ENCODE results near the gene MED15.

Gene MED15

GRCh38 chr22:20628081-20628939 lies 120.9 kb downstream of the MED15 start:
- no peak overlapping the region for H3K4me3 ChIP-seq (ENCODE audit: low read length)
- no peaks in the 10 kb centered on the region for H3K79me1 ChIP-seq (ENCODE audit: low read length)
- no peaks in the 10 kb centered on the region for H3K4me1 ChIP-seq (ENCODE audit: control insufficient read depth, low read depth, low read length)
- H3K4me2 ChIP-seq (ENCODE audit: low read length): no peak overlapping the region
- H3K4ac ChIP-seq (ENCODE audit: low read depth, low read length): no peak overlapping the region
- H2AK5ac ChIP-seq (ENCODE audit: low read length): no peak overlapping the region
- WGBS (ENCODE audit: extremely low coverage, insufficient coverage, low lambda C conversion rate): no CpG with 5 or more reads among the region's 9 CpGs
- H4K5ac ChIP-seq (ENCODE audit: low read length): no peak overlapping the region
- H3K27ac ChIP-seq (ENCODE audit: low read depth, low read length): no peak overlapping the region
- no peaks in the 10 kb centered on the region for H3K79me2 ChIP-seq (ENCODE audit: control insufficient read depth, insufficient read depth, low read length)
- no peak overlapping the region for H4K8ac ChIP-seq (ENCODE audit: low read depth, low read length)
- no peak for DNase-seq
- H3K18ac ChIP-seq (ENCODE audit: low read length): no peak overlapping the region
- no peak overlapping the region for H3K56ac ChIP-seq (ENCODE audit: low read length)
- no peaks in the 10 kb centered on the region for H3K27me3 ChIP-seq (ENCODE audit: insufficient read depth, low read length, poor library complexity)
- H3K23ac ChIP-seq (ENCODE audit: low read length): no peak overlapping the region
- no peak overlapping the region for H2BK5ac ChIP-seq (ENCODE audit: low read length)
- no peaks in the 10 kb centered on the region for H3K36me3 ChIP-seq (ENCODE audit: control insufficient read depth, insufficient read depth, low read length)
- no peak overlapping the region for H2BK15ac ChIP-seq (replicated peaks; ENCODE audit: low read depth)
- H3K9ac ChIP-seq (ENCODE audit: low read length): no peak overlapping the region
- H2BK120ac ChIP-seq (ENCODE audit: low read depth, low read length): no peak overlapping the region

GRCh38 chr22:20629401-20629800 lies 122.0 kb downstream of the MED15 start:
- H3K27me3 ChIP-seq (ENCODE audit: insufficient read depth, low read length, poor library complexity): no peaks in the 10 kb centered on the region

GRCh38 chr22:20630873-20631617 lies 123.6 kb downstream of the MED15 start:
- no CpG with 5 or more reads among the region's 10 CpGs for WGBS (ENCODE audit: extremely low coverage, insufficient coverage, low lambda C conversion rate)
- no peaks in the 10 kb centered on the region for H3K4me1 ChIP-seq (ENCODE audit: control insufficient read depth, low read depth, low read length)
- no peak for DNase-seq
- H3K23ac ChIP-seq (ENCODE audit: low read length): no peak overlapping the region
- H3K79me1 ChIP-seq (ENCODE audit: low read length): no peaks in the 10 kb centered on the region
- H3K56ac ChIP-seq (ENCODE audit: low read length): no peak overlapping the region
- no peaks in the 10 kb centered on the region for H3K36me3 ChIP-seq (ENCODE audit: control insufficient read depth, insufficient read depth, low read length)
- H2BK120ac ChIP-seq (ENCODE audit: low read depth, low read length): no peak overlapping the region
- H2BK5ac ChIP-seq (ENCODE audit: low read length): no peak overlapping the region
- no peak overlapping the region for H3K4me2 ChIP-seq (ENCODE audit: low read length)
- no peaks in the 10 kb centered on the region for H3K27me3 ChIP-seq (ENCODE audit: insufficient read depth, low read length, poor library complexity)
- no peak overlapping the region for H3K27ac ChIP-seq (ENCODE audit: low read depth, low read length)
- H4K8ac ChIP-seq (ENCODE audit: low read depth, low read length): no peak overlapping the region
- no peak overlapping the region for H3K9ac ChIP-seq (ENCODE audit: low read length)
- H3K4me3 ChIP-seq (ENCODE audit: low read length): no peak overlapping the region
- H4K5ac ChIP-seq (ENCODE audit: low read length): no peak overlapping the region
- no peak overlapping the region for H2BK15ac ChIP-seq (replicated peaks; ENCODE audit: low read depth)
- H3K18ac ChIP-seq (ENCODE audit: low read length): no peak overlapping the region
- no peak overlapping the region for H2AK5ac ChIP-seq (ENCODE audit: low read length)
- H3K79me2 ChIP-seq (ENCODE audit: control insufficient read depth, insufficient read depth, low read length): no peaks in the 10 kb centered on the region
- no peak overlapping the region for H3K4ac ChIP-seq (ENCODE audit: low read depth, low read length)

More at GRCh38 chr22:20629401-20629800, 122.0 kb downstream of the MED15 start:
- H3K9ac ChIP-seq (ENCODE audit: low read length): no peak overlapping the region
- H3K4me3 ChIP-seq (ENCODE audit: low read length): no peak overlapping the region
- no peak for DNase-seq
- H3K56ac ChIP-seq (ENCODE audit: low read length): no peak overlapping the region
- H3K36me3 ChIP-seq (ENCODE audit: control insufficient read depth, insufficient read depth, low read length): no peaks in the 10 kb centered on the region
- no peak overlapping the region for H2BK5ac ChIP-seq (ENCODE audit: low read length)
- H3K4ac ChIP-seq (ENCODE audit: low read depth, low read length): no peak overlapping the region
- WGBS (ENCODE audit: extremely low coverage, insufficient coverage, low lambda C conversion rate): no CpG with 5 or more reads among the region's 3 CpGs
- H4K5ac ChIP-seq (ENCODE audit: low read length): no peak overlapping the region
- no peak overlapping the region for H4K8ac ChIP-seq (ENCODE audit: low read depth, low read length)
- no peaks in the 10 kb centered on the region for H3K79me1 ChIP-seq (ENCODE audit: low read length)
- no peak overlapping the region for H2BK120ac ChIP-seq (ENCODE audit: low read depth, low read length)
- H3K18ac ChIP-seq (ENCODE audit: low read length): no peak overlapping the region
- no peak overlapping the region for H3K27ac ChIP-seq (ENCODE audit: low read depth, low read length)
- no peak overlapping the region for H2BK15ac ChIP-seq (replicated peaks; ENCODE audit: low read depth)
- no peak overlapping the region for H3K4me2 ChIP-seq (ENCODE audit: low read length)
- no peaks in the 10 kb centered on the region for H3K4me1 ChIP-seq (ENCODE audit: control insufficient read depth, low read depth, low read length)
- no peak overlapping the region for H3K23ac ChIP-seq (ENCODE audit: low read length)
- no peaks in the 10 kb centered on the region for H3K79me2 ChIP-seq (ENCODE audit: control insufficient read depth, insufficient read depth, low read length)
- H2AK5ac ChIP-seq (ENCODE audit: low read length): no peak overlapping the region

- WGBS (ENCODE audit: extremely low coverage, insufficient coverage, low lambda C conversion rate): no CpG with 5 or more reads among the region's 6 CpGs
- H4K5ac ChIP-seq (ENCODE audit: low read length): no peak overlapping the region
- H3K9ac ChIP-seq (ENCODE audit: low read length): no peak overlapping the region
- no peak overlapping the region for H2BK15ac ChIP-seq (replicated peaks; ENCODE audit: low read depth)
- no peaks in the 10 kb centered on the region for H3K79me2 ChIP-seq (ENCODE audit: control insufficient read depth, insufficient read depth, low read length)
- H3K4me2 ChIP-seq (ENCODE audit: low read length): no peak overlapping the region
- H3K36me3 ChIP-seq (ENCODE audit: control insufficient read depth, insufficient read depth, low read length): no peaks in the 10 kb centered on the region
- H3K18ac ChIP-seq (ENCODE audit: low read length): no peak overlapping the region
- no peak overlapping the region for H2BK120ac ChIP-seq (ENCODE audit: low read depth, low read length)
- no peak overlapping the region for H3K4ac ChIP-seq (ENCODE audit: low read depth, low read length)
- H3K27ac ChIP-seq (ENCODE audit: low read depth, low read length): no peak overlapping the region
- DNase-seq: no peak
- H3K4me3 ChIP-seq (ENCODE audit: low read length): no peak overlapping the region
- no peak overlapping the region for H4K8ac ChIP-seq (ENCODE audit: low read depth, low read length)
- H3K23ac ChIP-seq (ENCODE audit: low read length): no peak overlapping the region
- no peaks in the 10 kb centered on the region for H3K4me1 ChIP-seq (ENCODE audit: control insufficient read depth, low read depth, low read length)
- H3K56ac ChIP-seq (ENCODE audit: low read length): no peak overlapping the region
- no peak overlapping the region for H2AK5ac ChIP-seq (ENCODE audit: low read length)
- no peaks in the 10 kb centered on the region for H3K79me1 ChIP-seq (ENCODE audit: low read length)
- H2BK5ac ChIP-seq (ENCODE audit: low read length): no peak overlapping the region
- H3K27me3 ChIP-seq (ENCODE audit: insufficient read depth, low read length, poor library complexity): no peaks in the 10 kb centered on the region
Observed at GRCh38 chr22:20632082-20632481, 124.7 kb downstream of the MED15 start.

GRCh38 chr22:20632518-20632917 lies 125.1 kb downstream of the MED15 start:
- no peaks in the 10 kb centered on the region for H3K27me3 ChIP-seq (ENCODE audit: insufficient read depth, low read length, poor library complexity)
- H3K4me3 ChIP-seq (ENCODE audit: low read length): no peak overlapping the region

More at GRCh38 chr22:20632518-20632917, 125.1 kb downstream of the MED15 start:
- H4K8ac ChIP-seq (ENCODE audit: low read depth, low read length): no peak overlapping the region
- H3K23ac ChIP-seq (ENCODE audit: low read length): no peak overlapping the region
- no peak overlapping the region for H2BK15ac ChIP-seq (replicated peaks; ENCODE audit: low read depth)
- no peak overlapping the region for H3K4me2 ChIP-seq (ENCODE audit: low read length)
- no peak overlapping the region for H2BK5ac ChIP-seq (ENCODE audit: low read length)
- no peak overlapping the region for H2BK120ac ChIP-seq (ENCODE audit: low read depth, low read length)
- no peak for DNase-seq
- no peak overlapping the region for H3K18ac ChIP-seq (ENCODE audit: low read length)
- H3K56ac ChIP-seq (ENCODE audit: low read length): no peak overlapping the region
- H3K27ac ChIP-seq (ENCODE audit: low read depth, low read length): no peak overlapping the region
- H2AK5ac ChIP-seq (ENCODE audit: low read length): no peak overlapping the region
- no peak overlapping the region for H4K5ac ChIP-seq (ENCODE audit: low read length)
- no peaks in the 10 kb centered on the region for H3K79me1 ChIP-seq (ENCODE audit: low read length)
- H3K79me2 ChIP-seq (ENCODE audit: control insufficient read depth, insufficient read depth, low read length): no peaks in the 10 kb centered on the region
- WGBS (ENCODE audit: extremely low coverage, insufficient coverage, low lambda C conversion rate): no CpG with 5 or more reads among the region's 4 CpGs
- no peaks in the 10 kb centered on the region for H3K36me3 ChIP-seq (ENCODE audit: control insufficient read depth, insufficient read depth, low read length)
- no peak overlapping the region for H3K4ac ChIP-seq (ENCODE audit: low read depth, low read length)
- no peaks in the 10 kb centered on the region for H3K4me1 ChIP-seq (ENCODE audit: control insufficient read depth, low read depth, low read length)
- no peak overlapping the region for H3K9ac ChIP-seq (ENCODE audit: low read length)

All from mesendoderm (in vitro differentiated cells).